Thyroid gland (tissue), 4 donors: ENCODE results near the gene SLC25A39. TPM values are rescaled to one million over a fixed set of nuclear protein-coding genes. Genes with fewer than 3 reads are reported as not detected.
"Not testable (repeated sequence)": the region's sequence is repeated elsewhere in the genome, so short reads cannot be mapped to it uniquely, and the experiment has no call there.

Experiments
- DNase-seq, 2 donors: peaks; one replicate each; pipeline ENCODE4 v3.0.0-alpha.2; 2019
- H3K27ac ChIP-seq, 3 donors: fragments of 200-600 bp; sonication (generic); 1 replicate in 2 of 3; 2 replicates in 1 of 3; pipeline ENCODE4 v1.5.1; 2016 to 2019; ENCODE audit warnings: mild to moderate bottlenecking in 1 of 3, moderate library complexity in 1 of 3
- H3K27me3 ChIP-seq: fragments of 200-600 bp; sonication (generic); one replicate; pipeline ENCODE4 v1.5.1; 2019
- H3K36me3 ChIP-seq, 2 donors: fragments of 200-600 bp; sonication (generic); one replicate each; pipeline ENCODE4 v1.5.1; 2016 to 2019
- H3K4me1 ChIP-seq, 2 donors: fragments of 200-600 bp; sonication (generic); one replicate each; pipeline ENCODE4 v1.5.1; 2017 to 2019
- H3K4me3 ChIP-seq, 3 donors: fragments of 200-600 bp; sonication (generic); replicated peaks in 1 of 3; 1 replicate in 2 of 3; 2 replicates in 1 of 3; pipeline ENCODE4 v1.5.1; 2016; ENCODE audit warnings: mild to moderate bottlenecking in 1 of 3
- H3K9me3 ChIP-seq: fragments of 200-600 bp; sonication (generic); one replicate; pipeline ENCODE4 v1.5.1; 2017
- POLR2A ChIP-seq, 2 donors: fragments of 450-650 bp; IDR thresholded peaks; one replicate each; pipeline ENCODE4 v1.6.1; 2017; ENCODE audit warnings: antibody characterized with exemption in 2 of 2, mild to moderate bottlenecking in 2 of 2, moderate library complexity in 1 of 2
- WGBS, 2 donors: methylation state at CpG; one replicate each; pipeline ENCODE4 v1.1.5; 2017; 5-methylcytosine and 5-hydroxymethylcytosine counted together
- intact Hi-C: fragments of 100-400 bp; cut with DNase I; formaldehyde crosslinking; loops from one replicate; pipeline ENCODE4 v1.15.1; 2023
- total RNA-seq, 4 donors: library from RNA; depleted of rRNA; stranded (reverse); fragments of >200 nt; gene quantifications; one replicate each; pipeline ENCODE4 v1.2.3, GENCODE V29; 2016
- TF ChIP-seq, protein P1 (sequence below), 6 experiments: fragments of 200-600 bp in 3 of 6; fragments of 450-650 bp in 3 of 6; sonication (generic) in 3 of 6; IDR thresholded peaks; one replicate each; pipeline ENCODE4 v1.5.1; 2016 to 2019; ENCODE audit warnings: antibody characterized with exemption in 6 of 6, mild to moderate bottlenecking in 2 of 6, inconsistent platforms in 1 of 6, moderate library complexity in 1 of 6

SLC25A39 gene
- total RNA-seq, 4 donors from 2014 or later: 82.5 to 201 (median 144) TPM

DNA sequence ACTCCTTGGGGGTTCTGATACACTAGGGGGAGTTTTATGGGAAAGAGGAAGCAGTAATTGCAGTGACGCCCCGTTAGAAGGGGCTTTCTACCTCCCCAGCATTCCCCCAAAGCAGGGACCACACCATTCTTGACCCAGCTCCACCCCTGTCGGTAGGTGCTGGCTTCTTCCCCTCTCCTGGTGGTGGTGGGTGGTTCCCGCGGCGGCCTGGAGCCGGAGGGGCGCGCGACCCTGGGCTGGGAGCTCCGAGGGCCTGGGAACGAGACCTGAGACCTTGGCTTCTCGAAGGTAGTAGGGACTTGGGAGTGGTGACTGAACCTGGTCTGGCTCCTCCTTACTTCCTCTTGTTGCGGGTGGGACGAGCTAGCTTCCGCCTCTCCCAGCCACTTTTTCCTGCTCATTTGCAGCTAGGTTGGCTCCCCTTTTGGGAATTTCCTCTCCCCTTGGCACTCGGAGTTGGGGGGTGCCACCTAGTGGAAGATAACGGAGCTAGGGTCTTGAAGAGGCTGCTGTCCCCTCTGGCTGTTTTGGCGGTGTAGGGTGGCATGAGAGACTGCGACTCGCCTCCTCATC is 20.9 kb upstream of the SLC25A39 start:
- no peaks in the 10 kb centered on the region for H3K27me3 ChIP-seq
- intact Hi-C loops: loop anchor here (5.0 kb wide), 1 partner anchor 143 kb away; no protein-coding TSS in a partner anchor
- H3K9me3 ChIP-seq: no peaks in the 10 kb centered on the region
- TF ChIP-seq, protein P1, sequence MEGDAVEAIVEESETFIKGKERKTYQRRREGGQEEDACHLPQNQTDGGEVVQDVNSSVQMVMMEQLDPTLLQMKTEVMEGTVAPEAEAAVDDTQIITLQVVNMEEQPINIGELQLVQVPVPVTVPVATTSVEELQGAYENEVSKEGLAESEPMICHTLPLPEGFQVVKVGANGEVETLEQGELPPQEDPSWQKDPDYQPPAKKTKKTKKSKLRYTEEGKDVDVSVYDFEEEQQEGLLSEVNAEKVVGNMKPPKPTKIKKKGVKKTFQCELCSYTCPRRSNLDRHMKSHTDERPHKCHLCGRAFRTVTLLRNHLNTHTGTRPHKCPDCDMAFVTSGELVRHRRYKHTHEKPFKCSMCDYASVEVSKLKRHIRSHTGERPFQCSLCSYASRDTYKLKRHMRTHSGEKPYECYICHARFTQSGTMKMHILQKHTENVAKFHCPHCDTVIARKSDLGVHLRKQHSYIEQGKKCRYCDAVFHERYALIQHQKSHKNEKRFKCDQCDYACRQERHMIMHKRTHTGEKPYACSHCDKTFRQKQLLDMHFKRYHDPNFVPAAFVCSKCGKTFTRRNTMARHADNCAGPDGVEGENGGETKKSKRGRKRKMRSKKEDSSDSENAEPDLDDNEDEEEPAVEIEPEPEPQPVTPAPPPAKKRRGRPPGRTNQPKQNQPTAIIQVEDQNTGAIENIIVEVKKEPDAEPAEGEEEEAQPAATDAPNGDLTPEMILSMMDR (IDR thresholded peaks at IDR 0.05): peak in 5 of 6 experiments; percentile 9 to 41 (median 29)
- TF ChIP-seq POLR2A (IDR thresholded peaks at IDR 0.05): no peak
- peak; percentile 59 to 63 for DNase-seq
- 1% methylated on average over 19 of the region's 21 CpGs for WGBS, 2 donors
- peaks cover 6 to 14% of the 10 kb centered on the region in 2 donors for H3K4me1 ChIP-seq
- H3K36me3 ChIP-seq: peaks cover 3 to 9% of the 10 kb centered on the region in 2 donors
- peak overlapping the region; percentile 46 to 88 (median 82) for H3K4me3 ChIP-seq
- peak overlapping the region; percentile 40 to 88 (median 83) for H3K27ac ChIP-seq

- intact Hi-C loops: loop anchor here (5.0 kb wide), 1 partner anchor 143 kb away; no protein-coding TSS in a partner anchor
- peaks cover 6 to 14% of the 10 kb centered on the region in 2 donors for H3K4me1 ChIP-seq
- peak; percentile 69 to 96 for TF ChIP-seq POLR2A (IDR thresholded peaks at IDR 0.05)
- TF ChIP-seq, protein P1 (IDR thresholded peaks at IDR 0.05): no peak
- H3K27ac ChIP-seq: peak within 1 kb of the TSS; percentile 40 to 88 (median 83)
- H3K9me3 ChIP-seq: no peaks in the 10 kb centered on the region
- 0 to 1% methylated on average over 21 to 26 of the region's 26 CpGs for WGBS, 2 donors
- H3K36me3 ChIP-seq: peaks cover 0 to 4% of the 10 kb centered on the region in 2 donors
- no peaks in the 10 kb centered on the region for H3K27me3 ChIP-seq
- peak; percentile 97 to 98 for DNase-seq
- peak within 1 kb of the TSS; percentile 46 to 88 (median 82) for H3K4me3 ChIP-seq
Observed at GRCh38 chr17:44344939-44345453, 20.4 kb upstream of the SLC25A39 start, which contains the start of gene GRN. Gene GRN, plus strand, starts transcription at chr17:44345302. Its CDS starts 3,863 bp downstream, at chr17:44349165.

- no peak for TF ChIP-seq POLR2A (IDR thresholded peaks at IDR 0.05)
- TF ChIP-seq, protein P1 (IDR thresholded peaks at IDR 0.05): no peak
- no peaks in the 10 kb centered on the region for H3K27me3 ChIP-seq
- WGBS, 2 donors: 76% methylated on average over 11 of the region's 11 CpGs
- H3K9me3 ChIP-seq: no peaks in the 10 kb centered on the region
- H3K4me1 ChIP-seq: peaks cover 6 to 18% of the 10 kb centered on the region in 2 donors
- H3K36me3 ChIP-seq: no peaks in the 10 kb centered on the region
- H3K4me3 ChIP-seq: no peak overlapping the region
- no peak for DNase-seq
- intact Hi-C loops: no loop called here
- H3K27ac ChIP-seq: no peak overlapping the region
Observed at GRCh38 chr17:44343510-44344209, 19.0 kb upstream of the SLC25A39 start.

DNA sequence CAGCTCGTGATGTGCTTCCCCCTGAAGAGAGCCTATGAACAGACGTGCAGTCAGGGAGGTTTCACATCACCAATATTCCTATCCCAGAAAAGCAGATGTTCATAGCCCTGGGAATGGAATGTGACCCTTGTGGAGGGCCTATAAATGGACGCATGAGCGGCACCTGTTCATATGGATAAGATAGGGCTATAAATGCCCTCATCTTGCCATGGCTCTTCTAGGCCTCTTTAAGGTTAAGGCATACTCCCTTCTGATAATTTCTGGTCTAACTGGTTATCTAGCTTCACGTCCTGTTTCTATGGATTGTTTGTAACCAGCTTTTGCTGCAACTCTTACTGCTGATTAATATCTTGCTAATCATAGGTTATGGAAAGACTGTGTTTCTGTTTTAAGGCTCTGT is 15.9 kb upstream of the SLC25A39 start:
- H3K36me3 ChIP-seq, H3K4me3 ChIP-seq, H3K27me3 ChIP-seq, intact Hi-C loops, H3K9me3 ChIP-seq, H3K27ac ChIP-seq, DNase-seq: not testable (repeated sequence)
- 78 to 82% methylated on average over 5 of the region's 5 CpGs for WGBS, 2 donors
- H3K4me1 ChIP-seq: peaks cover 0 to 17% of the 10 kb centered on the region in 2 donors

DNA sequence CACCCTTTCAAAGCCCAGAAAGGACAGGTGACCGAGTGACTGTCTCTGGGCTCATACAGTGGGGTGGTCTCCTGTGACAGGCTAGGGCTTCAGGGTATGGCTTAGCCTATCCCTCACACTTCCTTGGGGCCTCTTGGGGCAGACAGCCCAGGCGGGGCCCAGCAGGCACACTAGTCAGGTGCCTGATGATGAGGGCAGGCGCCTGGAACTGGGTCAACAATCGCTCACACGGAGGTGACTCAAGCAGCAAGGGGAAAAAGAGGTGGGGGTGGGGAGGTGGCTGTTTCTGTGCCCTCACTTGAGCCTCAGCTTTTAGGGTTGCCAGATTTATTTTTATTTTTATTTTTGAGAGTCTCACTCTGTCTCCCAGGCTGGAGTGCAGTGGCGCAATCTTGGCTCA is 14.1 kb upstream of the SLC25A39 start:
- TF ChIP-seq POLR2A (IDR thresholded peaks at IDR 0.05): no peak
- TF ChIP-seq, protein P1 (IDR thresholded peaks at IDR 0.05): no peak
- Histone ChIP-seq H3K4me3 (no peak overlapping the region), H3K27ac (no peak overlapping the region), H3K36me3 (no peaks in the 10 kb centered on the region), H3K4me1 (peaks cover 0 to 10% of the 10 kb centered on the region in 2 donors), H3K9me3 (no peaks in the 10 kb centered on the region), H3K27me3 (no peaks in the 10 kb centered on the region)
- peak; percentile 69 to 71 for DNase-seq
- WGBS, 2 donors: 44 to 78% methylated on average over 2 to 6 of the region's 6 CpGs
- intact Hi-C loops: no loop called here
